Epithelial cell of esophagus (primary cell): ENCODE results near the gene MARCHF6.

Experiments
- DNase-seq: peaks from one replicate; pipeline ENCODE4 v3.0.0; 2010; ENCODE audit warnings: low read depth
- H3K4me3 ChIP-seq: 2 replicates; pipeline ENCODE4 v1.5.1; 2011; ENCODE audit warnings: mild to moderate bottlenecking, low read length, control low read depth
- TF ChIP-seq, protein P1 (sequence below): IDR thresholded peaks from 2 replicates; pipeline ENCODE4 v1.5.1; 2011; ENCODE audit warnings: low read depth, mild to moderate bottlenecking, low read length, control low read depth, inconsistent platforms; ENCODE audit not compliant: insufficient read depth; ENCODE audit errors: missing control alignments

Gene MARCHF6

DNA sequence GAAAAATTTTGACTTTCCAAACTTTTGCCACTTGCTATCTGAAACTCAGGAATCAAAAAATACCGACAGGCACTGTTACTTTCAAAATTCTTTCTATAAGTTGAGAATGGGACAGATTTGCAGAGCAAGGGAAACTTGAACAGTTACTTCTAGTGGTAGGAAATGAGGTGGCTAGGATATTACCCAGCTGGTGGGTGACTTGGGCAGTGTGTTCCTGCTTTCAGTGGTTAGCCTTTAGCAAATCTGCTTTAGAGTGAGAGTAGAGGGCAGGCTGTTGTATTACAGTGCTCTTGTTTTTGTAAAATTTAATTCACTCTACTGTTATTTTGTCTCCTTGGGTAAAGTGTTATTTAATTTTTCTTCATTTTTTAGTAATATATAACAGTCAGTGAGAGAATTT is 48.0 kb downstream of the MARCHF6 start:
- no peak for DNase-seq
- TF ChIP-seq, protein P1, sequence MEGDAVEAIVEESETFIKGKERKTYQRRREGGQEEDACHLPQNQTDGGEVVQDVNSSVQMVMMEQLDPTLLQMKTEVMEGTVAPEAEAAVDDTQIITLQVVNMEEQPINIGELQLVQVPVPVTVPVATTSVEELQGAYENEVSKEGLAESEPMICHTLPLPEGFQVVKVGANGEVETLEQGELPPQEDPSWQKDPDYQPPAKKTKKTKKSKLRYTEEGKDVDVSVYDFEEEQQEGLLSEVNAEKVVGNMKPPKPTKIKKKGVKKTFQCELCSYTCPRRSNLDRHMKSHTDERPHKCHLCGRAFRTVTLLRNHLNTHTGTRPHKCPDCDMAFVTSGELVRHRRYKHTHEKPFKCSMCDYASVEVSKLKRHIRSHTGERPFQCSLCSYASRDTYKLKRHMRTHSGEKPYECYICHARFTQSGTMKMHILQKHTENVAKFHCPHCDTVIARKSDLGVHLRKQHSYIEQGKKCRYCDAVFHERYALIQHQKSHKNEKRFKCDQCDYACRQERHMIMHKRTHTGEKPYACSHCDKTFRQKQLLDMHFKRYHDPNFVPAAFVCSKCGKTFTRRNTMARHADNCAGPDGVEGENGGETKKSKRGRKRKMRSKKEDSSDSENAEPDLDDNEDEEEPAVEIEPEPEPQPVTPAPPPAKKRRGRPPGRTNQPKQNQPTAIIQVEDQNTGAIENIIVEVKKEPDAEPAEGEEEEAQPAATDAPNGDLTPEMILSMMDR, result no peak
- no peak overlapping the region for H3K4me3 ChIP-seq
